ENCODE measurements around the gene RGS2.

Gene RGS2

DNA sequence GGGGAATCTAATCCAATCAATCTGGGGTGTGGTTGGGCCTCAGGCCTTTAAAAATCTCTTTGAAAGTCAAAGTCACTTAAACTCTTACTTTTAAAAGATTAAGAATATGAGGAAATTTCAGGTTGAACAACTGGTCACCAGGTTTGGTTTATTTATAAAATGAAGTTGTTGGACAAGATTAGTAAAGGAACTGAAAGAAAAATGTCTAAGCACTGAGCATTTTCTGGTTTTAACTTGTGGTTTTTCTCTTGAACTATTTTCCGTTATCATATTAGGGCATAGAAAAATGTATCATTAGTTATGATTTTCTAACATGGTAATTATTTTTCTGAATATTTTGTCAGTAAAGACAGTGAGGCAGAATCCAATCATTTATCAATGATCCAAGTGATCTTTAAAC lies 49.6 kb downstream of the RGS2 start:
- no peak for DNase-seq (ENCODE audit: low read depth, low spot score)
- ChIA-PET POLR2A (no interaction called here), CTCF (no interaction called here)
- TF ChIP-seq, protein P1, sequence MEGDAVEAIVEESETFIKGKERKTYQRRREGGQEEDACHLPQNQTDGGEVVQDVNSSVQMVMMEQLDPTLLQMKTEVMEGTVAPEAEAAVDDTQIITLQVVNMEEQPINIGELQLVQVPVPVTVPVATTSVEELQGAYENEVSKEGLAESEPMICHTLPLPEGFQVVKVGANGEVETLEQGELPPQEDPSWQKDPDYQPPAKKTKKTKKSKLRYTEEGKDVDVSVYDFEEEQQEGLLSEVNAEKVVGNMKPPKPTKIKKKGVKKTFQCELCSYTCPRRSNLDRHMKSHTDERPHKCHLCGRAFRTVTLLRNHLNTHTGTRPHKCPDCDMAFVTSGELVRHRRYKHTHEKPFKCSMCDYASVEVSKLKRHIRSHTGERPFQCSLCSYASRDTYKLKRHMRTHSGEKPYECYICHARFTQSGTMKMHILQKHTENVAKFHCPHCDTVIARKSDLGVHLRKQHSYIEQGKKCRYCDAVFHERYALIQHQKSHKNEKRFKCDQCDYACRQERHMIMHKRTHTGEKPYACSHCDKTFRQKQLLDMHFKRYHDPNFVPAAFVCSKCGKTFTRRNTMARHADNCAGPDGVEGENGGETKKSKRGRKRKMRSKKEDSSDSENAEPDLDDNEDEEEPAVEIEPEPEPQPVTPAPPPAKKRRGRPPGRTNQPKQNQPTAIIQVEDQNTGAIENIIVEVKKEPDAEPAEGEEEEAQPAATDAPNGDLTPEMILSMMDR (IDR thresholded peaks at IDR 0.05; ENCODE audit: insufficient read depth, low read length, missing control alignments): no peak
- H3K4me3 ChIP-seq (ENCODE audit: low read depth, low read length): no peak overlapping the region

DNA sequence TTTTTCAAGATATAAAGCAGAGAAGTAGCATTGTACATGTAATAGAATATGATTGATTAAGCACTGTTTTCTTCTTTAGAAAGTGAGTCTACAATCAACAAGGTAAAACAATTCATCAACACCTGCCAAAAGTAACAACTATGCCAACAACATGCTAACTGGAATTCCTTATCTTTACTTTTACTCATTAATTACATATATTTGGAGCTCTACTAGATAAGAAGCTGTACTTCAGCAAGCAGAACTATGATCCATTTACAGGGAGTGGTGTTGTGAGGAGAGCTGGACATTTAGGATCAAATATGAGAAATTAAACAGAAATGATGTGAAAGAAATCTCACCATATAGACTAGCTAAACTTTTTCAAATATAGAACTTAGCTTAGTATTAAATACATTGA lies 51.0 kb downstream of the RGS2 start:
- no peak overlapping the region for H3K4me3 ChIP-seq (ENCODE audit: low read depth, low read length)
- DNase-seq (ENCODE audit: low read depth, low spot score): no peak
- TF ChIP-seq, protein P1 (IDR thresholded peaks at IDR 0.05; ENCODE audit: insufficient read depth, low read length, missing control alignments): no peak
- ChIA-PET POLR2A (no interaction called here), CTCF (no interaction called here)

DNA sequence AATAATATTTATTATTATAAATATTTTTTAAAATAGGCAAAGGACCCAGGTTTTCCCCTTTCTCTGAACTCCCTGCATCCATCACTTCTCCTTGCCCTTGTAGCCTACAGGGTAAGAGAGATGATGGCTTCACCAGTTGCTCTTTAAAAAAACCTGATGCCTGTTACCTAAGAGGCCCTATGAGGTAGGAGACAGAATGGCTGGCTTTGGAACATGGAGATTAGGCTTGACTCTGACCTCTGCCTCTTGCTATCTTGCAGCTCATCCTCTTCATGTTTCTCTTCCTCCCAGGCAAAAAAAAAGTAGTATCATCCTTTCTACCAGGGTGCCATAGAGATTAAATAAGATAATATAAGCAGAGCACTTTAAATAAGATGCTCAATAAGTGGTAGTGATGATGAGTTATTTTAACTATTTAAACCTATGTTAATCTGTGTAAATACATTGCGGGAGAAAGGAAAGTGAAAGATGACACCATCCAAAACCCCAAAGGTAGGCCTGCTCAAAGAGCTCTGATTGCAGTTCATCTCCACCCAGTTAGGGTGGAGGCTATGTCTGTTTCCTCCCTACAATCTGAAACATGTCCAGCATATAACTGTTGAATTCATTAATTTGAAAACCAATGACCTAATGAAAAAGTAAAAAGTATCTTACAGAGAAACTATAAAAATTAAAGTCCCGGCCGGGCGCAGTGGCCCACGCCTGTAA lies 51.8 kb downstream of the RGS2 start:
- CTCF ChIA-PET: no interaction called here

DNA sequence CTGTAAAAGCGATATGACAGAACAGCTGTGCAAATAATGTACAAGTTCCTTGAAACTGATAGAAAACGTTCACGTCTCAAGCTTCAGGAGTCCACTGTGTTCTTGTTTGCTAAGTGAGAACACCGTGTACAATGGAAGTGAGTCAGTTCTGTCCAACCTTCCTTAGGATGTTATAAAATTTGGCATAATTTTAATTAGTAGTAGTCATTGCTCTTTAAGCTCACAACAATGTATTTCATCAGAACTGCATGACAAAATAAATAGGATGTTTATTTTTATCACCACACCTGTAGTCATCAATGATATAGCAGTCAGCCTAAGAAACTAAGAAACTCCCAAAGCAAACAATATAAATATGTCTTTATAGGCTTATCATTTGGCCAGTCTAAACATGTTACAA lies 53.0 kb downstream of the RGS2 start:
- CTCF ChIA-PET: no interaction called here
- H3K4me3 ChIP-seq (ENCODE audit: low read depth, low read length): no peak overlapping the region
- DNase-seq (ENCODE audit: low read depth, low spot score): no peak
- TF ChIP-seq, protein P1 (IDR thresholded peaks at IDR 0.05; ENCODE audit: insufficient read depth, low read length, missing control alignments): no peak
- POLR2A ChIA-PET: no interaction called here

More for the DNA sequence above, 51.8 kb downstream of the RGS2 start:
- TF ChIP-seq, protein P1 (IDR thresholded peaks at IDR 0.05; ENCODE audit: insufficient read depth, low read length, missing control alignments): no peak
- no peak for DNase-seq (ENCODE audit: low read depth, low spot score)
- POLR2A ChIA-PET: no interaction called here
- no peak overlapping the region for H3K4me3 ChIP-seq (ENCODE audit: low read depth, low read length)
